Measurements from ENCODE around the gene SLC39A6.
"Not testable (repeated sequence)": the region's sequence is repeated elsewhere in the genome, so short reads cannot be mapped to it uniquely, and the experiment has no call there.

The SLC39A6 gene

DNA sequence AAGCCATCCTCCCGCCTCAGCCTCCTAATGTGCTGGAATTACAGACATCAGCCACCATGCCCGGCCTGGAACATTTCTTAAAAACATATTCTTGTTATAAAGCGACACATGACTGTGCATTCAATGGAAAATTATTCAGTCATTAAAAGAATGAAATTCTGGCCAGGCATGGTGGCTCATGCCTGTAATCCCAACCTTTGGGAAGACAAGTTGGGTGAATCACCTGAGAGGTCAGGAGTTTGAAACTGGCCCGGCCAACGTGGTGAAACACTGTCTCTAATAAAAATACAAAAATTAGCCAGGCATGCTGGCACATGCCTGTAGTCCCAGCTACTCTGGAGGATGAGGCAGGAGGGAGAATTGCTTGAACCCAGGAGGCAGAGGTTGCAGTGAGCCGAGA lies 40.1 kb downstream of the SLC39A6 start:
- FAIRE-seq, result no peak
- no peak for DNase-seq (ENCODE audit: insufficient read length)
- TF ChIP-seq POLR2AphosphoS5 (IDR thresholded peaks at IDR 0.05; ENCODE audit: low read depth, low read length) (no peak), POLR2A (IDR thresholded peaks at IDR 0.05; ENCODE audit: low read depth, low read length) (no peak), TAF1 (IDR thresholded peaks at IDR 0.05; ENCODE audit: borderline replicate concordance, low read depth, low read length) (no peak)

DNA sequence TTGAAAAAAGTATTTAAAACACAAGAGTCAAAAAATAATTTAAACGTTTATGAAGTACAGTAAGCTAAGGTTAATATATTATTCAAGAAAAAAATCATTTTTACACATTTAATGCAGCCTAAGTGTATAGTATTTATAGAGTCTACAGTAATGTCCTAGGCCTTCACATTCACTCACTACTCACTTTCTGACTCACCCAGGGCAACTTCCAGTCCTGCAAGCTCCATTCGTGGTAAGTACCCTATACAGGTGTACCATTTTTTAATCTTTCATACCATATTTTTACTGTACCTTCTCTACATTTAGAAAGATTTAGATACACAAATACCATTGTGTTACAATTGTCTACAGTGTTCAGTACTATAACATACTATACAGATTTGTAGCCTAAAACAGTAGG lies 40.9 kb downstream of the SLC39A6 start:
- FAIRE-seq, result no peak

DNA sequence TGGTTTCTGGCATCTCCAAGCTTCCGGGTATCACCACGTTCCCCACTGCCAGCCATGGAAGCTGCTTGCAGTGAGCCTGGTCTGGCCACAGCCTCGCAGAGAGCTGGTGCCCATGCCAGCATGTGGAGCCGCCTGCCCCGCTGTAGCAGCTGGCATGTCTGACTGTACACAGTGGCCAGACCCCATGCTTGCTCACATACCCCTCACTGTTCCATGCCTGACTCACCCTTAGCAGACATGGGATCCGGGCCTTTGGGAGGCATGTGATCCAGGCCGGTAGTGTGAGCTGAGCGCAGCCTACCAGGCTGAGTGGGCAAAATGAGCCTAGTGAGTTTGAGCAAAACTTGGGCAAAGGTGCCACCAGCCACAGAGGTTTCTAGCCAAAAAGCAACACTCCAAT lies 43.0 kb downstream of the SLC39A6 start:
- DNase-seq (ENCODE audit: insufficient read length), result no peak

More for the DNA sequence above, 40.9 kb downstream of the SLC39A6 start:
- TF ChIP-seq POLR2A (IDR thresholded peaks at IDR 0.05; ENCODE audit: low read depth, low read length) (no peak), TAF1 (IDR thresholded peaks at IDR 0.05; ENCODE audit: borderline replicate concordance, low read depth, low read length) (no peak), POLR2AphosphoS5 (IDR thresholded peaks at IDR 0.05; ENCODE audit: low read depth, low read length) (no peak)
- no peak for DNase-seq (ENCODE audit: insufficient read length)

DNA sequence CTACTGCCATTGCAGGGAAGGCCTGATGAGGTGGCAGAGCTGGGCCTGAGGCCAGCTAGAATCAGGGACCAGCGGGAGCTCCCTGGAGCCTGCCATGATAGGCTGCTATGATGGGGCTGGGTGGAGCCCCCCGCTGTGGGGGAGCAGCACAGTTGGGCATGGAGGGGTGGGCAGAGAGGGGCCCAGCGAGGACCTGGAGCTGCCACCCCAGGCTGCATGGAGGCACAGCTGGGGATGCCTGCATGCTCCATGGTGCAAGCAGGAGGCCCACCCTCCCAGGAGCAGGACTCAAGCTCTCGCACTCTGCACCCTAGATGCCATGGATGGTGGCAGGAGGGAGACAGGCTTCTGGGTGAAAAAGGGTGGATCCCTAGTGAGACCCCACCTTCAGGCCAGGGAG lies 43.9 kb downstream of the SLC39A6 start:
- TF ChIP-seq TAF1 (IDR thresholded peaks at IDR 0.05; ENCODE audit: borderline replicate concordance, low read depth, low read length) (no peak), POLR2A (IDR thresholded peaks at IDR 0.05; ENCODE audit: low read depth, low read length) (no peak), POLR2AphosphoS5 (IDR thresholded peaks at IDR 0.05; ENCODE audit: low read depth, low read length) (no peak)
- DNase-seq (ENCODE audit: insufficient read length) (no peak), FAIRE-seq (no peak)

More for the DNA sequence above, 43.0 kb downstream of the SLC39A6 start:
- TF ChIP-seq POLR2A (IDR thresholded peaks at IDR 0.05; ENCODE audit: low read depth, low read length) (no peak), POLR2AphosphoS5 (IDR thresholded peaks at IDR 0.05; ENCODE audit: low read depth, low read length) (no peak), TAF1 (IDR thresholded peaks at IDR 0.05; ENCODE audit: borderline replicate concordance, low read depth, low read length) (no peak)
- no peak for FAIRE-seq

DNA sequence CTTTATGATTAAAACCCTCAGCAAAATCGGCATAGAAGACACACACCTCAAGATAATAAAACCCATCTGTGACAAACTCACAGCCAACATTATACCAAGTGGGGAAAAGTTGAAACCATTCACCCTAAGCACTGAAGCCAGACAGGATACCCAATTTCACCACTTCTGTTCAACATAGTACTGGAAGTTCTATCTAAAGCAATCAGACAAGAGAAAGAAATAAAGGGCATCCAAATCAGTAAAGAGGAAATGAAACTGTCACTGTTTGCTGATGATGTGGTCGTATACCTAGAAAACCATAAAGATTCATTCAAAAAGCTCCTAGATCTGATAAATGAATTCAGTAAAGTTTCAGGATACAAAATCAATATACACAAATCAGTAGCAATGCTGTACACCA lies 45.4 kb downstream of the SLC39A6 start:
- DNase-seq (ENCODE audit: insufficient read length), result no peak
- TF ChIP-seq POLR2A (IDR thresholded peaks at IDR 0.05; ENCODE audit: low read depth, low read length) (no peak), POLR2AphosphoS5 (IDR thresholded peaks at IDR 0.05; ENCODE audit: low read depth, low read length) (no peak), TAF1 (IDR thresholded peaks at IDR 0.05; ENCODE audit: borderline replicate concordance, low read depth, low read length) (no peak)
- no peak for FAIRE-seq

DNA sequence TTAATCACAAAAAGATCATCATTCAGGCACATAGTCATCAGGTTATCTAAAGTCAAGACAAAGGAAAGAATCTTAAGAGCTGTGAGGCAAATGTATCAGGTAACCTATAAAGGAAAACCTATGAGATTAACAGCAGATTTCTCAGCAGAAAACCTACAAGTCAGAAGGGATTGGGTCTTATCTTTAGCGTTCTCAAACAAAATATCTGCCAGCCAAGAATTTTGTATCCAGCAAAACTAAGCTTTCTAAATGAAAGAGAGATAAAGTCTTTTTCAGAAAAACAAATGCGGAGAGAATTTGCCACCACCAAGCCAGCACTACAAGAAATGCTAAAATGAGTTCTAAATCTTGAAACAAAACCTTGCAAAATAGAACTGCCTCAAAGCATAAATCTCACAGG lies 48.0 kb downstream of the SLC39A6 start:
- FAIRE-seq; DNase-seq (ENCODE audit: insufficient read length): not testable (repeated sequence)

DNA sequence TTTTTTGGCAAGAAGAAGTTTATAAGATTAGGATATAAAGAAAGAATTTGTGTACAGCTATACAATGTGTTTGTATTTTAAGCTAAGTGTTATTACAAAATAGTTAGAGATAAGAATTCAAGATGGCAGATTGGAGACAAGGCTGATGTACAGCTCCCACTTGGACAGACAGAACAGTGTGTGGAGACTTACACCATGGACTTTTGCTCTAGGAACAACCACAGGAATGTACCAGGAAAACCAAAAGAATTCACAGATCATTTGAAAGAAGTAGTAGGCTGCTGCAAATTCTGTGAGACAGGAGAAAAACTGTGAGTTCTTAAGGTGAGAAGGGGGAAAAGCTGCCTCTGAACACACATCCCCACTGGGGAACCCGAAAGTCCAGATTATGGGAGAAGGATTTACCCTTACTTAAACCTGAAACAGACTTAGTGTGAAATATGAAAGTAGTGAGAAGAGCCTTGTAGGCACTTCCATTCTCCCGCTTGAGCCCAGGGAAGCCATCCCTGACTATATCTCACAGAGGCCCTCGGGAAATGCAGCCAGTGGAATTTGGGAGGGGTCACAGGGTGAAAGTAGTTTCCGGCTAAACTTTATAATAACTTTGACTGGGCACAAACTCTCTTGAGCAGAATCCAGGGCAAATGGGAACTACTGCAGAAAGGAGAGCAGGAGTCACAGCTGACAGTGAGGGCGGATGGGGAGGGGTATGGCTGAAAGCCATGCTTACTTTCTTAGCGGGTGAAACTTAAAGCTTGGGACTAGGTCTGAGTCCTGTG lies 50.2 kb downstream of the SLC39A6 start:
- FAIRE-seq (no peak), DNase-seq (ENCODE audit: insufficient read length) (no peak)
- TF ChIP-seq POLR2AphosphoS5 (IDR thresholded peaks at IDR 0.05; ENCODE audit: low read depth, low read length) (no peak), POLR2A (IDR thresholded peaks at IDR 0.05; ENCODE audit: low read depth, low read length) (no peak), TAF1 (IDR thresholded peaks at IDR 0.05; ENCODE audit: borderline replicate concordance, low read depth, low read length) (no peak)

DNA sequence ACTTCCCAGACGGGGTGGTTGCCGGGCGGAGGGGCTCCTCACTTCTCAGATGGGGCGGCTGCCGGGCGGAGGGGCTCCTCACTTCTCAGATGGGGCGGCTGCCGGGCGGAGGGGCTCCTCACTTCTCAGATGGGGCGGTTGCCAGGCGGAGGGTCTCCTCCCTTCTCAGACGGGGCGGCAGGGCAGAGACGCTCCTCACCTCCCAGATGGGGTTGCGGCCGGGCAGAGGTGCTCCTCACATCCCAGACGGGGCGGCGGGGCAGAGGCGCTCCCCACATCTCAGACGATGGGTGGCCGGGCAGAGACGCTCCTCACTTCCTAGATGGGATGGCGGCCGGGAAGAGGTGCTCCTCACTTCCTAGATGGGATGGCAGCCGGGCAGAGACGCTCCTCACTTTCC lies 51.4 kb downstream of the SLC39A6 start:
- DNase-seq (ENCODE audit: insufficient read length); FAIRE-seq: not testable (repeated sequence)

DNA sequence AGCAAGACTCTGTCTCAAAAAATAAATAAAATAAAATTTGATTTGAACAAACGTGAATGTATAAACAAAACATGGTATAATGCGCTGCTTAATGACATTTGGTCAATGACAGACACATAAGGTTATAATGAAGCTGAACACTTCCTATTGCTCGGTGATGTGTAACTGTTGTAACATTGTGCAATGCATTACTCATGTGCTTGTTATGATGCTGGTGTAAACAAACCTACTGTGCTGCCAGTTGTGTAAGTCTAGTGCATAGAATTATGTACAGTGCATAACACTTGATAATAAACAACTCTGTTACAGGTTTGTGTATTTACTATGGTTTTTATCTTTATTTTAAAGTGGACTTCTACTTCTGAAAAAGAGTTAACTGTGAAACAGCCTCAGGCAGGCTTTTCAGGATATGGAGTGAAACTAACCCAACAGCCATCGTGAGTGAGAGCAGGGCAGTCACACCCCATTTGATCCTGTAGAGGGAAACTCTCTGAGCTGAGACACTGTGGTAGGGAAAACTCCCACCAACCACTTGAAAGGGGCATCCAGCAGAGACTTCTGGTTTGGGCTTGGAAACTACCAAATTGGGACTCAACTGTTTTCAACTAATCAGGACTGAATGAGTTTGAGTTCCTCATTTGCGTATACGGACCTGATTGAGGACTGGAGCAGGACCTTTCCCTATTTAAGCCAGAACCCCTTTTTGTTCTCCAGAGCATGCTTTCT lies 53.1 kb downstream of the SLC39A6 start:
- TF ChIP-seq TAF1 (IDR thresholded peaks at IDR 0.05; ENCODE audit: borderline replicate concordance, low read depth, low read length), result no peak
- TF ChIP-seq POLR2AphosphoS5 (IDR thresholded peaks at IDR 0.05; ENCODE audit: low read depth, low read length), result no peak
- no peak for TF ChIP-seq POLR2A (IDR thresholded peaks at IDR 0.05; ENCODE audit: low read depth, low read length)
- no peak for DNase-seq (ENCODE audit: insufficient read length)
- FAIRE-seq, result no peak

DNA sequence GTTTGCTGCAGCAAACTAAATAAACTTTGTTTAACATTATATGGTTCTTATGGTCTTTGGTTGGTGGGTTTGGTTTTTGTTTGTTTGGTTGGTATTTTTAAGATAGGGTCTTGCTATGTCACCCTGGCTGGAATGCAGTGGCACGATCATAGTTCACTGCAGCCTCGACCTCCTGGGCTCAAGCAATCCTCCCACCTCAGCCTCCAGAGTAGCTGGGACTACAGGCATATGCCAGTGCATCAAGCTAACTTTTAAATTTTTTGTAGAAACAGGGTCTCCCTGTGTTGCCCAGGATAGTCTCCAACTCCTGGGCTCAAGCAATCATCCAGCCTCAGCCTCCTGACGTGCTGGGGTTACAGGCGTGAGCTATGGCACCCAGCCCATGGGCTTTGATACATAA lies 54.7 kb downstream of the SLC39A6 start:
- TF ChIP-seq TAF1 (IDR thresholded peaks at IDR 0.05; ENCODE audit: borderline replicate concordance, low read depth, low read length) (no peak), POLR2AphosphoS5 (IDR thresholded peaks at IDR 0.05; ENCODE audit: low read depth, low read length) (no peak), POLR2A (IDR thresholded peaks at IDR 0.05; ENCODE audit: low read depth, low read length) (no peak)
- FAIRE-seq (no peak), DNase-seq (ENCODE audit: insufficient read length) (no peak)

DNA sequence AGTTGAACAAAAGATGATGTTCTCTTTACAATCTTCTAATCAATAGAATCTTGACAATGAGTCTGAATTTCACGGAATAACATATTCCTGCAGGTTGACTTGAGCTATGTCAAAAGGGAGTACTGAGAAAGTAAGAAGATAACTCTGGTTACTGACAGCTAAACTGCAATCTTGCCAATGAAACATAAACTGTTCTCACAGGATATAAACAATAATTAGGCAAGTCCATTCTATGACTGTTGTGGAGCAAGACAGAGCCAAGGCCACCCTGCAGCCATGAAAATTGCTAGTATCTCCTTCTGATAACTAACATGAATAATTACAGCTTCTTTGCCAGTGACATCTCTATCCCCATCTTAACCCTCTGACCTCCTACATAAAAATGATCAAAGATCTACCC lies 55.5 kb downstream of the SLC39A6 start:
- no peak for FAIRE-seq
- TF ChIP-seq POLR2AphosphoS5 (IDR thresholded peaks at IDR 0.05; ENCODE audit: low read depth, low read length), result no peak
- TF ChIP-seq TAF1 (IDR thresholded peaks at IDR 0.05; ENCODE audit: borderline replicate concordance, low read depth, low read length), result no peak
- TF ChIP-seq POLR2A (IDR thresholded peaks at IDR 0.05; ENCODE audit: low read depth, low read length), result no peak
- no peak for DNase-seq (ENCODE audit: insufficient read length)

DNA sequence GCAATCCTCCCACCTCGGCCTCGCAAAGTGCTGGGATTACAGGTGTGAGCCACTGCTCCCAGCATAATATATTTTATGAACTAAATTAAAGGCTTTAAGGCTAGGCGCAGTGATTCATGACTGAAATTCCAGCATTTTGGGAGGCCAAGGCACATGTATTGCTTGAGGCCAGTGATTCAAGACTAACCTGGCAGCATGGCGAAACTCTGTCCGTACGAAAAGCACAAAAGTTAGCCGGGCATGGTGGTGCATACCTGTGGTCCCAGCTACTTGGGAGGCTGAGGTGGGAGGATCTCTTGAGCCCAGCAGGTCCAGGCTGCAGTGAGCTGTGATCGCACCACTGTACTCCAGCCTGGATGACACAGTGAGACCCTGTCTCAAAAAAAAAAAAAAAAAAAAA lies 56.7 kb downstream of the SLC39A6 start:
- FAIRE-seq; DNase-seq (ENCODE audit: insufficient read length): not testable (repeated sequence)

Measured in GM12892 (cell line).